ENCODE results near the gene FMC1.
"Not testable (repeated sequence)": the region's sequence is repeated elsewhere in the genome, so short reads cannot be mapped to it uniquely, and the experiment has no call there.

GRCh38 chr7:139333443-139333842 is 7.7 kb upstream of the FMC1 start:
- TF ChIP-seq CTCF, POLR2AphosphoS5, EP300, POLR2A (IDR thresholded peaks at IDR 0.05): not testable (repeated sequence)
